Jurkat, Clone E6-1 (cell line): Measurements from ENCODE around the gene KLHDC10.
A peak's percentile ranks its signal among the peaks of the same experiment; 100 is the strongest.

Experiments used
- DNase-seq: peaks from one replicate; pipeline ENCODE4 v3.0.0-alpha.2; 2011; ENCODE audit warnings: low read depth, low spot score
- H3K4me3 ChIP-seq: 2 replicates; pipeline ENCODE4 v1.5.1; 2011; ENCODE audit warnings: mild to moderate bottlenecking, low read length, control low read depth, moderate library complexity

KLHDC10 gene

GRCh38 chr7:130148561-130148960 is 78.2 kb downstream of the KLHDC10 start:
- DNase-seq, result no peak
- no peak overlapping the region for H3K4me3 ChIP-seq

DNA sequence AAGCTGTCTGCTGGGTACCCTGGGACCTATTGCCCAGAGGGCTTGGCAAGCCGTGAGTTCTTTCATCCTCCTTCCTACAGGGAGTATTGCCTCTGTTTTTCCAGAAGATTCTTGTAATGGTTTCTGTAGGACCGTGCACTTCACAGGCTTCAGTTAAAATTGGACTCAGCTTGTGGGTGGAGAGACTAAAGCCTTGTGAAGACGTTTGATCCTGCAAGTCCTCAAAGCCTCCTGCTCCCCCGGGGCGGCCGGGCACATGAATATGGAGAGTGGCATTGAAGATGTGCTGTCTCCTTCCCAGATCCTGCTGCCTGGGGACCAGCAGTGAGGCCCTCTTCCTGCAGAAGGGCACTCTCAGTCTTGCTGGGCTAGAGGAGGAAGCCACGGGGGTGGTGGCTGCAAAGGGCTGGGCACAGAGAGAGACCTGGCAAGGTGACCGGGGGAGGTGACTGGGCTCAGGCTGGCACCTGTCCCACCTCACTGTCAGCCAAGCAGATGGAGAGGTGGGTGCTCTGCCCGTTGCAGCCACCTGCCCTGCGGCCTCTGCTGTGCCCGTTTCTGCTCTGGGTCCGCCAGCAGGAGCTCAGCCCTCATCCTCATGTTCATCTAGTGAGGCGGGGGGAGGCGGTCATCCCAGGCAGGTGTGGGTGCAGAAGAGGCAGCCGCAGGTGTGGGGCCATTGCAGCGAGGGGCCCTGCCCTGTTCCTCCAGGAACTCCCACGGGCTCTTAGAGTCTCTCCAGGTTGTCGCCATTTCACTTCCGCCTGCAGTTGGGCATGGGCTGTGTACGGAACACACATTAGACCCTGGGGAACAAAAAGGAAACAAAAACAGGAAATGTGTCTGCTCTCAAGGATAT is 79.2 kb downstream of the KLHDC10 start:
- no peak overlapping the region for H3K4me3 ChIP-seq
- no peak for DNase-seq

- no peak overlapping the region for H3K4me3 ChIP-seq
- DNase-seq, result no peak
These were observed 80.3 kb downstream of the KLHDC10 start for GRCh38 chr7:130150587-130150986.

DNA sequence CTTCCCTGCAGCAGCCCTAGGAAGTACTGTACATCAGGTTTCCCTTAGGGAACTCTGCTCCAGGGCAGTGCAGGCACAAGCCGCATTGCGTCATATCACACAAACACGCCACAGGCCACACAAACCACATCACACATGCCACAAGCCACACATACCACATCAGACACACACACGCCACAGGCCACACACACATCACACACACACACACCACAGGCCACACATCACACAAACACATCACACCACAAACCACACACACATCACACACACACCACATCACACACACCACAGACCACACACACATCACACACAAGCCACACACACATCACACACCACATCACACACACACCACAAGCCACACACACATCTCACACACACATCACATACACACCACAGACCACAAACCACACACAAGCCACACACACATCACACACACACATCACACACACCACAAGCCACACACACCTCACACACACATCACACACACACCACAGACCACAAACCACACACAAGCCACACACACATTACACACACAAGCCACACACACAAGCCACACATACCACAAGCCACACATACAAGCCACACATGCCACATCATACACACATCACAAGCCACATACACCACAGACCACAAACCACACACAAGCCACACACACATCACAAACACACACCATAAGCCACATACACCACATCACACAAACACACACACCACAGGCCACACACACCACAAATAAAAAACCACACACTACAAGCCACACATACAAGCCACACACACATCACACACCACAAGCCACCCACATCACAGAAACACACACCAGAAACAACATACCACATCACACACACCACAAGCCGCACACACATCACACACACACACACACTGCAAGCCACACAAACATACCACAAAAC is 81.5 kb downstream of the KLHDC10 start:
- peak; percentile 52 for DNase-seq
- H3K4me3 ChIP-seq, result no peak overlapping the region

DNA sequence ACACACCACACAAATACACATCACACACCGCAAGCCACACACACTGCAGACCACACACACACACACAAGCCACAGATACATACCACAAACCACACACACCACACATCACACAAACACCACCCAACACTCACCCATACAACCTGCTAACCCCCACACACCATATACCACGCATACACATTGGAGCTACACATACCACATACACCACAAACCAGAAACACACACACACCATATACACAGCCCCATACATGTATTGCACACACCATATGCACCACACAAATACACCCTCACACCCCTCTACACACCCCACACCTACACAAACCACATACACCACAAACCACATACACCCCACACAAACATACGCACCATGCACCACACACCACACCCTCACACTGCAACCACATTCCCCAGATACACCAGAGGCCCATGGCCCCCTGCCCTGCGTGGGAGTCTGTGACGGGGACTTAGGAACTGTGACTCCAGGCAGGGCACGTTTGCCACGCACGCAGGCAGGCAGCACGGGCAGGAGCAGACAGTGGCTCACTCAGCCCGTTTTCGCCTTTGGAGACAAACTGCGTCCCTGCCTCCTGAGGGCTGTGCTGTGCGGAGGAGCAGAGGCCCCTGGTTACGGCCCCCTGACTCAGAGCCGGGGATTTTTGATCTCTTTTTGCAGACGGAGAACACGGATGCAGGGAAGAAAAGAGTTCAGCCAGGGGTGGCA is 82.3 kb downstream of the KLHDC10 start:
- H3K4me3 ChIP-seq, result no peak overlapping the region
- no peak for DNase-seq

- no peak overlapping the region for H3K4me3 ChIP-seq
- DNase-seq, result no peak
These were observed 83.0 kb downstream of the KLHDC10 start for GRCh38 chr7:130153211-130153908.

DNA sequence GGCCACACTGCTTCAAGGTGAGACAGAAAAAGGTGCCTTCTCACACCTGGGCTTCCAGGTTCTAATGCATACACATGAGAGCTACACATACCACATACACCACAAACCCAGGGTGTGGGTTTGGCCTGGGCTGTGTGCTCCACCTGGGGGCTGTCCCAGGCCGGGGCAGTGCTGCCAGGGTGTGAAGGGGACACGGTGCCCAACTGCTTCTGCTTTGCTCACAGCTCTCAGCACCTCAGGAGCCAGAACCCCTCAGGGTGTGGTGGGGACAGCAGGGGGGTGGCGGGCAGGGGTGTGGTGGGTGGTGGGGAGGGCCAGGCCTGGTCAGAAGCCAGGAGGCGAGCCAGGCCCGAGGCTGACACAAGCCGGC is 83.8 kb downstream of the KLHDC10 start:
- no peak for DNase-seq
- no peak overlapping the region for H3K4me3 ChIP-seq

- no peak overlapping the region for H3K4me3 ChIP-seq
- DNase-seq, result peak; percentile 21
These were observed 84.4 kb downstream of the KLHDC10 start for GRCh38 chr7:130154501-130155317.

DNA sequence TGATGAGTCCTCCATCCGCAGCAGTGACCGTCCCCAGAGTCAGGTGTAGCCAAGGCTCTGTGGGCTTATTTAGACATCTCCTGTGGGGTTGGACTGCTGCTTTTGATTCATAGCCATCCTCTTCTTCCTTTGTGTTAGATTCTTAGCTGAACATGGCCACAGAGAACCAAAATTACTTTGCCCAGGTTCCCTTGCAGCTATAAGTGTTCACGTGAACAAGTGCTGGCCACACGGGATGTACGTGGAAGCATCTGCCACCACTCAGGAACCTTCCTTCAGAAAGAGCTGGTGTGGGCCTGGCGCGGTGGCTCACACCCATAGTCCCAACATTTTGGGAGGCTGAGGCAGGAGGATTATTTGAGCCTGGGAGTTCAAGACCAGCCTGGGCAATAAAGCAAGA is 85.8 kb downstream of the KLHDC10 start:
- H3K4me3 ChIP-seq, result no peak overlapping the region
- DNase-seq, result no peak

- H3K4me3 ChIP-seq, result no peak overlapping the region
- DNase-seq, result no peak
These were observed 87.4 kb downstream of the KLHDC10 start for GRCh38 chr7:130157700-130158099.

DNA sequence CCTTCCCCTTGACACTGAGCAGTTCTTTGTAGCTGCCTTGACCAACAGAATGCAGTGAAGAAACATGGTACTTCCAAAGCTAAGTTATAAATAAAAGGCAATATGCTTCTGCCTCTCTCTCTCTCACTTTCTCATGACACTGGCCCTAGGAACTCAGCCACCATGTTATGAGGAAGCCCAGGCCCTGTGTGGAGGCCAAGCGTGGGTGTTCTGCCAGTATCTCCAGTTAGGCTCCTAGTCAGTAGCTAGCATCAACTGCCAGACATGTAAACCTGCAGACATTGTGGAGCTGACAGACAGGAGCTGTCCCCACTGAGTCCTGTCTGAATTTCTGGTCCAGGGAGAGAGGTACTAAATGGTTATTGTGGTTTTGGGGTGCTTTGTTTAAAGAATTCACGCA is 89.7 kb downstream of the KLHDC10 start:
- no peak overlapping the region for H3K4me3 ChIP-seq
- no peak for DNase-seq

DNA sequence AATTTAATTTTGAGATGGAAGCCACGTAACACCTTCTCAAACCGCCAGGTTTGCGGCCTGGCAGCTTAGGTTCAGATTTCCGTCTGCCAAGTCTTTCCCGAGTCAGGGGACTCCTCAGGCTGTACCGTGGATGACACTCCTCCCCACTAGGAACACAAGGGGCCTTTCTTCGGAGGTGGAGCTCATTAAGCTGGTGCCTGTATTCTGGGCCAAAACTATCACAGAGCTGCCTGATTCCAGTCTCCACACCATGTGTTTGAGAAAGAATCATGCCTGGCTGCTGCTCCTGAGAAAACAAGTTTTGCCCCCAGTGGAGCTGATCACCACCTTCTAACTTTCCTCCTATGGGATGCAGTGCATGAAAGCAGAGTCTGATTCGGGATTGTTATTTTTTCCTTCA is 90.1 kb downstream of the KLHDC10 start:
- DNase-seq, result no peak
- H3K4me3 ChIP-seq, result no peak overlapping the region

- no peak overlapping the region for H3K4me3 ChIP-seq
- no peak for DNase-seq
These were observed 91.9 kb downstream of the KLHDC10 start for GRCh38 chr7:130162196-130162595.

DNA sequence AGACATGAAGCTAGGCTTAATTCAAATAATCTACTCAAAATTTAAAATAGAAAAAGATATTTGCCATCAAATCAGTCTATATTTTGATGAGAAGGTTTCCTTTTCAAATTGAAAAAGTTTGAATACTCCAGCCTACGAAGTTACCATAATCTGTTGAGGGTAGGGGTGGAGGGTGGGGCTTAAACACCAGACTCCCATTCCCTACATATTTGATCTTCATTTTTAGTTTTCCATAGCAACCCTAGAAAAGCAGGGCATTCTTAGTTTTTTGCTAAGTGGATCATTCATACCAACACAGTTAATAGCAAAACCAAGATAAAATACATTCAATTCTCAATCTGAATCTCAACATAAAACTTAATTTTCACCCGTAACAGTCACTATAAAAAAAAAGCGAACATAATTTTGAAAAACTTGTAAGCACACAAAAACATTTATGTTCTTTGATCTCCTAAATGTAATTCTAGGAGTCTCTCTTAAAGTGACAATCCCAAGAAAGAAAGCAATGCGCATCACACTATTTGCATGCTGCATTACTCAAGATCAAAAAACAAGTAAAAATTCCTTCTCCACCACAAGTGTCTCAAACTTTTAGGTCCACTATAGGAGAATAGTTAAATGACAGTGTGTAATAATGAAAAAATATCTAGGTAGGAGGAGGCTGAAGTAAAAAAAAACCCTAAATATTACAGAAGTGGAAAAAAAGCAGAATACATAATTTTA is 104.1 kb downstream of the KLHDC10 start:
- H3K4me3 ChIP-seq, result no peak overlapping the region
- DNase-seq, result no peak

GRCh38 chr7:130178251-130178650 is 107.9 kb downstream of the KLHDC10 start:
- DNase-seq, result no peak
- H3K4me3 ChIP-seq, result no peak overlapping the region

- H3K4me3 ChIP-seq, result no peak overlapping the region
- no peak for DNase-seq
These were observed 109.3 kb downstream of the KLHDC10 start for GRCh38 chr7:130179631-130180030.

DNA sequence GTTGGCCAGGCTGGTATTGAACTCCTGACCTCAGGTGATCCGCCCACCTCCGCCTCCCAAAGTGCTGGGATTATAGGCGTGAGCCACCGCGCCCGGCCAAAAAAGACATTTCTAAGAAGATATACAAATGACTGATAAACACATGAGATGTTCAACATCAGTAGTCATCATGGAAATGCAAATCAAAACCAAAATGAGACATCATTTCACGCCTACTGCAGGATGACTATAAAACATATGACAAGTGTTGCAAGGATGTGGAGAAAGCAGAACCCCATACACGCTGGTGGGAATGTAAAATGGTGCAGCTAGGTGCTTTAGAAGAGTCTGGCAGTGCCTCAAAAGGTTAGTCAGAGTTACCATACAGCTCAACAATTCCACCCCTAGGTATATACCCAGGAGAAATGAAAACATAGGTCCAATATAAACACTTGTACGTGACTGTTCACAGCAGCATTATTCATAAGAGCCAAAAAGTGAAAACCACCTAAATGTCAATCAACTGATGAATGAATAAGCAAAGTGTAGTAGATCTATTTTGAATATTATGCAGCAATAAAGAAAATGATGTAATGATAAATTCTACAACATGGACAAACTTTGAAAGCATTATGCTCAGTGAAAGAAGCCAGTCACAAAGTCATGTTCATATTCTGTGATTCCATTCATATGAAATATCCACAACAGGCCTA is 110.4 kb downstream of the KLHDC10 start:
- no peak for DNase-seq
- H3K4me3 ChIP-seq, result no peak overlapping the region
